Lower leg skin (tissue), 3 donors: ENCODE data around the gene ABCC5.

ENCODE experiments used
- CTCF ChIP-seq, 3 donors: fragments of 450-650 bp; IDR thresholded peaks; one replicate each; pipeline ENCODE4 v1.5.1; 2016; ENCODE audit warnings: antibody characterized with exemption in 3 of 3, mild to moderate bottlenecking in 3 of 3, moderate library complexity in 2 of 3
- POLR2A ChIP-seq, 2 donors: fragments of 450-650 bp; IDR thresholded peaks; one replicate each; pipeline ENCODE4 v1.6.1; 2016 to 2017; ENCODE audit warnings: antibody characterized with exemption in 2 of 2, mild to moderate bottlenecking in 1 of 2, moderate library complexity in 1 of 2

GRCh38 chr3:183981990-183982644 is 35.6 kb downstream of the ABCC5 start:
- no peak for TF ChIP-seq CTCF (IDR thresholded peaks at IDR 0.05)
- TF ChIP-seq POLR2A (IDR thresholded peaks at IDR 0.05): no peak
